Measurements from ENCODE around the gene PDE4B. TPM values are rescaled to one million over a fixed set of nuclear protein-coding genes. Genes with fewer than 3 reads are reported as not detected.

The PDE4B gene
- total RNA-seq, 1 donor from 2014 or later: 37.5 TPM

DNA sequence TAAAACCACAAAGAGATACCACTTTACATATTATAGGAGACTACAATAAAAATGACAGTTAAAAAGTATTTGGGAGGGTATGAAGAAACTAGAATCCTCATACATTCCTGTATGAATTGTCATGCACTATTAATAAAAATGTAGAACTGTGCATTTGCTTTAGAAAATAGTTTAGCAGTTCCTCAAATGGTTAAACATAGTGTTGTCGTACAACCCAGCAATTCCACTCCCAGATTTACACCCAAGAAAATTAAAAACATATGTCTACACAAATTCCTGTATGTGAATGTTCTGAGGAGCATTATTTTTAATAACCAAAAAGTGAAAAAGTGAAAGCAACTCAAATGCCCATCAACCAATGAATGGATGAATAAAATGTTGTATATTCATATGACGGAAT is 23.1 kb upstream of the PDE4B start:
- Mint-ChIP-seq H3K36me3 (ENCODE audit: low read depth) (no peaks in the 10 kb centered on the region), H3K4me1 (no peaks in the 10 kb centered on the region), H3K4me3 (no peak overlapping the region), H3K27ac (ENCODE audit: unreplicated experiment) (no peak overlapping the region), H3K9me3 (no peaks in the 10 kb centered on the region), H3K27me3 (ENCODE audit: low read depth) (peaks cover 24% of the 10 kb centered on the region)
- no peak for DNase-seq (ENCODE audit: low read depth, low spot score)
- TF ChIP-seq, protein P1, sequence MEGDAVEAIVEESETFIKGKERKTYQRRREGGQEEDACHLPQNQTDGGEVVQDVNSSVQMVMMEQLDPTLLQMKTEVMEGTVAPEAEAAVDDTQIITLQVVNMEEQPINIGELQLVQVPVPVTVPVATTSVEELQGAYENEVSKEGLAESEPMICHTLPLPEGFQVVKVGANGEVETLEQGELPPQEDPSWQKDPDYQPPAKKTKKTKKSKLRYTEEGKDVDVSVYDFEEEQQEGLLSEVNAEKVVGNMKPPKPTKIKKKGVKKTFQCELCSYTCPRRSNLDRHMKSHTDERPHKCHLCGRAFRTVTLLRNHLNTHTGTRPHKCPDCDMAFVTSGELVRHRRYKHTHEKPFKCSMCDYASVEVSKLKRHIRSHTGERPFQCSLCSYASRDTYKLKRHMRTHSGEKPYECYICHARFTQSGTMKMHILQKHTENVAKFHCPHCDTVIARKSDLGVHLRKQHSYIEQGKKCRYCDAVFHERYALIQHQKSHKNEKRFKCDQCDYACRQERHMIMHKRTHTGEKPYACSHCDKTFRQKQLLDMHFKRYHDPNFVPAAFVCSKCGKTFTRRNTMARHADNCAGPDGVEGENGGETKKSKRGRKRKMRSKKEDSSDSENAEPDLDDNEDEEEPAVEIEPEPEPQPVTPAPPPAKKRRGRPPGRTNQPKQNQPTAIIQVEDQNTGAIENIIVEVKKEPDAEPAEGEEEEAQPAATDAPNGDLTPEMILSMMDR (conservative IDR thresholded peaks at IDR 0.05): no peak

DNA sequence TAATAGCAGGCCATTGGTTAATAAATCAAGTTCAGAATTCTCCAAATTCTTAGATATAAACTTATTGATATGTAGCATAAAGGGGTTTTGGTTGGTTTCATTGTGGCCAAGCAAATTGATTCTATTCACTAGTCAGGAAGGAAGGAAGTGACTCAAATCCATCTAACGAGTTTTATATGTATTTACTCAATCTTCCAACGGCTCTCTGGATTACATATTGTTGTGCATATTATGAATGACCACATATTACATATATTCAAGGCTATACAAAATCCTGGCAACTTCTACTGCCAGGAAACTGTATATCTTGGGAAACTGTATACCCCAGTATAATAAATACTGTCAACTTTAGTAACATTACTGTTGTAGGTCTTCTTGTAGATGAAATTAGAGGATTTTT is 20.1 kb upstream of the PDE4B start:
- Mint-ChIP-seq H3K4me3 (no peak overlapping the region), H3K27ac (ENCODE audit: unreplicated experiment) (no peak overlapping the region), H3K36me3 (ENCODE audit: low read depth) (no peaks in the 10 kb centered on the region), H3K9me3 (no peaks in the 10 kb centered on the region), H3K27me3 (ENCODE audit: low read depth) (peaks cover 29% of the 10 kb centered on the region), H3K4me1 (no peaks in the 10 kb centered on the region)
- no peak for DNase-seq (ENCODE audit: low read depth, low spot score)
- TF ChIP-seq, protein P1 (conservative IDR thresholded peaks at IDR 0.05): no peak

DNA sequence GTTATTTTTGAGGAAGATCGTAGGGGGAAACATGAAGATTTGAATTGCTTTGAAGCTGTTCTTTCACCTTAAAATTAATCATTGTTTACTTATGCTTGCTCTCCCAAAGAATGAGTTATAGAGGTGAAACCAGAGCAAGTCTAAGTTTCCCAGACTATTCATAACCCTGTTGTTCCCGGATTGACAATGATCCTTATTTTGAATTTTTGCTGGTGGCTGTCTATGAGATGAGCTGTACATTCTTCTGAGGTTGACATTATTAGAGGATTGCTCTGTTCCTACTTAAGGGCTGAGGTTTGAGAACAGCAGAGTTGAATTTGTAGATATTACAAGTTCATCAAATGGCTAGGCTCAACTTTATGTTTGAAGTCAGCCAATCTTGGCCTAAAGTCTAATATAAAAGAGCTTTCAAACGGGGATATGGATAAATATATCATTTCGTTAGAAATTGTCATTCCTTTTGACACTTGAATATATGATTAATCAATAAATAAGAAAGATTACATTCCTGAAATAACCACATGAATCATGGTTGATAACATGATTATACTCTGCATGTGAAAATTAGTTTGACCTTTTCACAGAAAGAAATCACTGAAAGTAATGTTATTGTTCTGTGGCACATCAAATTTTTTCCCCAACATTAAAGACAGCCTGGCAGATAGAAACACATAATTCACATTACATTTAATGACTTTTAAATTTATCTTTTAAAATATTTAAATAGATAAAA is 19.1 kb upstream of the PDE4B start:
- no peak overlapping the region for H3K27ac Mint-ChIP-seq (ENCODE audit: unreplicated experiment)
- TF ChIP-seq, protein P1 (conservative IDR thresholded peaks at IDR 0.05): no peak
- H3K9me3 Mint-ChIP-seq: no peaks in the 10 kb centered on the region
- no peaks in the 10 kb centered on the region for H3K4me1 Mint-ChIP-seq
- no peak overlapping the region for H3K4me3 Mint-ChIP-seq
- H3K36me3 Mint-ChIP-seq (ENCODE audit: low read depth): no peaks in the 10 kb centered on the region
- H3K27me3 Mint-ChIP-seq (ENCODE audit: low read depth): peaks cover 32% of the 10 kb centered on the region
- no peak for DNase-seq (ENCODE audit: low read depth, low spot score)

DNA sequence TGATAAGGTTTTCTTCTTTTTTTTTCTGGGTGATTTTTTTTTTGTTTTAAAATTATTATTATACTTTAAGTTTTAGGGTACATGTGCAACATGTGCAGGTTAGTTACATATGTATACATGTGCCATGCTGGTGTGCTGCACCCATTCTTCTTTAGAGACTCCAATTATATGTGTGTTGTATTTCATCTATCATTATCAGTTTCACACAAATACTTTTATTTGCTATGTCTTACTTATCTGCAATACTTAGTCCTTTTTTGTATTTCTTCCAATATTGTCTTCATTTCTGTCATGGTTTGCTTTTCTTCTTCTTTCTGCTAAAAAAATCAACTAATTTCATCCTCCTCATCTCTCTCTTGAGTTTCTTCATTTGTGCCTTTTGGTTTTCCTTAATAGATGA is 3.9 kb upstream of the PDE4B start:
- no peak overlapping the region for H3K27ac Mint-ChIP-seq (ENCODE audit: unreplicated experiment)
- peaks cover 64% of the 10 kb centered on the region for H3K27me3 Mint-ChIP-seq (ENCODE audit: low read depth)
- no peak overlapping the region for H3K4me3 Mint-ChIP-seq
- no peak for DNase-seq (ENCODE audit: low read depth, low spot score)
- H3K36me3 Mint-ChIP-seq (ENCODE audit: low read depth): peaks cover 3% of the 10 kb centered on the region
- H3K9me3 Mint-ChIP-seq: peaks cover 6% of the 10 kb centered on the region
- TF ChIP-seq, protein P1 (conservative IDR thresholded peaks at IDR 0.05): no peak
- H3K4me1 Mint-ChIP-seq: peaks cover 15% of the 10 kb centered on the region

DNA sequence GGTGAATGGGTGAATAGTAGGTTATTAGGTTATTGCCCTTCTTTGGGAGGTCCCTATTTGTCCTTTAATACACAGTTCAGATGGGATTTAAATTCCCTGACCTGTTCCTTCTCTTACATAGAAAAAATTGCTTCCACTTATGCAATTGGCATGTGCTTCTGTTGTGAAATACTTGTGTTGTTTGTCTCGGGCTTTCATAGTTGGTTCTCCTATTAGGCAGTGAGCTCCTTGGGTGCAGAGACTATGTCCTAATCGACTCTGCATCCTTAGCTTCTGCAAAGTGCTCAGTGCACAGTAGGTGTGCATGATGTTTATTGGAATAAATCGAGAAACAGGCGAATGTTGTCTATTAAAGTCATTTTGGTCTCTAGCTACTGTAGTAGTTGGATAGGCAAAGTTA is 1.3 kb upstream of the PDE4B start:
- peaks cover 76% of the 10 kb centered on the region for H3K27me3 Mint-ChIP-seq (ENCODE audit: low read depth)
- H3K9me3 Mint-ChIP-seq: peaks cover 6% of the 10 kb centered on the region
- H3K27ac Mint-ChIP-seq (ENCODE audit: unreplicated experiment): no peak overlapping the region
- H3K4me3 Mint-ChIP-seq: peak overlapping the region; percentile 89
- DNase-seq (ENCODE audit: low read depth, low spot score): no peak
- H3K4me1 Mint-ChIP-seq: peaks cover 17% of the 10 kb centered on the region
- TF ChIP-seq, protein P1 (conservative IDR thresholded peaks at IDR 0.05): no peak
- peaks cover 3% of the 10 kb centered on the region for H3K36me3 Mint-ChIP-seq (ENCODE audit: low read depth)
